GM12865 (cell line): ENCODE results near the gene MYCN.

Source experiments
- DNase-seq: peaks from one replicate; pipeline ENCODE4 v3.0.0; 2010; ENCODE audit warnings: low read depth
- H3K4me3 ChIP-seq: 2 replicates; pipeline ENCODE4 v1.5.1; 2011; ENCODE audit warnings: mild to moderate bottlenecking, low read depth, low read length, control low read depth
- TF ChIP-seq, protein P1 (sequence below): IDR thresholded peaks from 2 replicates; pipeline ENCODE4 v1.5.1; 2011; ENCODE audit warnings: low read length, control low read depth, low read depth, inconsistent platforms; ENCODE audit not compliant: insufficient read depth; ENCODE audit errors: missing control alignments

MYCN gene

GRCh38 chr2:15916336-15916735, 24.0 kb upstream of the MYCN start:
- TF ChIP-seq, protein P1, sequence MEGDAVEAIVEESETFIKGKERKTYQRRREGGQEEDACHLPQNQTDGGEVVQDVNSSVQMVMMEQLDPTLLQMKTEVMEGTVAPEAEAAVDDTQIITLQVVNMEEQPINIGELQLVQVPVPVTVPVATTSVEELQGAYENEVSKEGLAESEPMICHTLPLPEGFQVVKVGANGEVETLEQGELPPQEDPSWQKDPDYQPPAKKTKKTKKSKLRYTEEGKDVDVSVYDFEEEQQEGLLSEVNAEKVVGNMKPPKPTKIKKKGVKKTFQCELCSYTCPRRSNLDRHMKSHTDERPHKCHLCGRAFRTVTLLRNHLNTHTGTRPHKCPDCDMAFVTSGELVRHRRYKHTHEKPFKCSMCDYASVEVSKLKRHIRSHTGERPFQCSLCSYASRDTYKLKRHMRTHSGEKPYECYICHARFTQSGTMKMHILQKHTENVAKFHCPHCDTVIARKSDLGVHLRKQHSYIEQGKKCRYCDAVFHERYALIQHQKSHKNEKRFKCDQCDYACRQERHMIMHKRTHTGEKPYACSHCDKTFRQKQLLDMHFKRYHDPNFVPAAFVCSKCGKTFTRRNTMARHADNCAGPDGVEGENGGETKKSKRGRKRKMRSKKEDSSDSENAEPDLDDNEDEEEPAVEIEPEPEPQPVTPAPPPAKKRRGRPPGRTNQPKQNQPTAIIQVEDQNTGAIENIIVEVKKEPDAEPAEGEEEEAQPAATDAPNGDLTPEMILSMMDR = no peak
- H3K4me3 ChIP-seq = no peak overlapping the region
- DNase-seq = no peak

GRCh38 chr2:15918761-15919356, 21.5 kb upstream of the MYCN start:
- H3K4me3 ChIP-seq = no peak overlapping the region
- TF ChIP-seq, protein P1 = no peak
- no peak for DNase-seq

- no peak overlapping the region for H3K4me3 ChIP-seq
- no peak for DNase-seq
- TF ChIP-seq, protein P1 = no peak
These were observed 20.5 kb upstream of the MYCN start for GRCh38 chr2:15919716-15920434.

DNA sequence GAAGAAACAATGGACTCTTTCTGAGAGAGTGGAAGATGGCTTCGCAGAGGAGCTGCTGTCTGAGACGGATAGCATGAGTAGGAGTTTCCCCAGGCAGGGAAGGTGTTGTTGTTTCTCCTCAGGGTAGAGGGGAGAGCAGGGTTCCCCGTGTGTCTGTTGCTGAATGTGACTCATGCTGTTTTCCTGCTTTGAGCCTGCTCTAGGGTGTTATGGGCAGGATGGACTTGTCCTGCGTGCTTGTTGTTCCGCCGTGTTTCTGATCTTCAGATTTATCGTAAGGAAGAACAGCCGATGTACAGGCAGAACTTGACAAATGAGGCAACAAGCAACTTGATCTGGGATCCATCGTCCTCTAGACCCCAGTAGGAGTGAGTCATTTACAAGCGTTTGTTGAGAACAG, 19.7 kb upstream of the MYCN start:
- no peak for DNase-seq
- TF ChIP-seq, protein P1 = no peak
- no peak overlapping the region for H3K4me3 ChIP-seq

- TF ChIP-seq, protein P1 = no peak
- no peak overlapping the region for H3K4me3 ChIP-seq
- no peak for DNase-seq
These were observed 16.8 kb upstream of the MYCN start for GRCh38 chr2:15923597-15923996.

DNA sequence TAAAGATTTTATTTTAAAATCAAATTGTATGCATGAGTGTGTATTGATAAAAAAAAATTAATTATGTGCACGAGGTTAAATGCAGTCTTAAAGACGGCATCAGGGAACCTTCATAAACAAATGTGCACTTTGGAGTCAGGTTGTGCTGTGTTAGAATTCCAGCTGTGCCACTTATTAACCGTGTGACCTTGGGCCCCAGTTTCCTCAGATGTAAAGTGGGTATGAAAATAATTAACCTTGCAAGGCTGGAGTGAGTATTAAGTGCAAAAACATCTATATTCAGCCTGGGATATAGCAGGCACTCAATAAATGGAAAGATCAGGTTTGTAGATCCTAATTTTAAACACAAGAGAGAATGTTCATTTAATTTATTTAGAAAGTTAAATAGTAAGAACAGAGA, 14.5 kb upstream of the MYCN start:
- H3K4me3 ChIP-seq = no peak overlapping the region
- TF ChIP-seq, protein P1 = no peak
- no peak for DNase-seq

- TF ChIP-seq, protein P1 = no peak
- no peak overlapping the region for H3K4me3 ChIP-seq
- DNase-seq = no peak
These were observed 14.1 kb upstream of the MYCN start for GRCh38 chr2:15926252-15926651.
